ENCODE results near the gene OR10W1.

OR10W1 gene, protein sequence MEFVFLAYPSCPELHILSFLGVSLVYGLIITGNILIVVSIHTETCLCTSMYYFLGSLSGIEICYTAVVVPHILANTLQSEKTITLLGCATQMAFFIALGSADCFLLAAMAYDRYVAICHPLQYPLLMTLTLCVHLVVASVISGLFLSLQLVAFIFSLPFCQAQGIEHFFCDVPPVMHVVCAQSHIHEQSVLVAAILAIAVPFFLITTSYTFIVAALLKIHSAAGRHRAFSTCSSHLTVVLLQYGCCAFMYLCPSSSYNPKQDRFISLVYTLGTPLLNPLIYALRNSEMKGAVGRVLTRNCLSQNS

DNA sequence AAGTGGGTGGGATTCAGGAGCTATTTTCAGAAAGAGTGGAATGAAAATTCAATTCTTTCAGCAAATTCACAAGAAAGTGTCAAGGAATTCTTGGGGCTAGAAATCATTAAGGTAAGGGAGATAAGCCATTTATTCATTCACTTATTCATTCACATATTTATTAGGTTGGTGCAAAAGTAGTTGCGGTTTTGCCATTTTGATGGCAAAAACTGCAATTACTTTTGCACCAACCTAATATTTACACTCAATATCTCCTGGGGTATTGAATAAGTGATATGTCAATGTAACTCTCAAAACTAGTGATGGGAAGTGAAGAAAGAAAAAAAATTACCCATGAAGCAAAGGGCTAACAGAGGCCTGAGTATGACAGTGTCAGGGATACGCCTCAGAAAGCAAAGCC is at the start of gene OR10W1:
Gene OR10W1, minus strand, starts transcription at position 119 of the 400 bp plus-strand sequence. CDS start 402 bp downstream, outside the sequence.
- no peak for DNase-seq (ENCODE audit: low spot score)

DNA sequence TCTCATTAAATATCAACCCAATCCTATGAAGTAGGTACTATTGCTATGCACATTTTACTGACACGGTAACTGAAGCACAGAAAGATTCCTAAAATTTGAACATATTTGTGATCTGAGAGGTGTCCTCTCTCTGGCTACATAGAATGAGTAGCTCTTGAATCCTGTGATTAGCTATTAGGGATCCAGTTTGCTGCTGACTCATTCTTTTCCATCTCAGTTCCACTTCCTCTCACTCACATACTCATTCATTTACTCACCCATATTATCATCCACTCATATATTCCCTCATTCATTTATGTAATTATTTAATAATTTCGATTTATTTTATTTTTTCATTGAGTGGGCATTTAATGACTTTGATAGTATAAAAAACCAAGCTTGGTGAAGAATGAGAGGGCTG is 48.1 kb upstream of the OR10W1 start:
- DNase-seq (ENCODE audit: low spot score), result peak; percentile 18

DNA sequence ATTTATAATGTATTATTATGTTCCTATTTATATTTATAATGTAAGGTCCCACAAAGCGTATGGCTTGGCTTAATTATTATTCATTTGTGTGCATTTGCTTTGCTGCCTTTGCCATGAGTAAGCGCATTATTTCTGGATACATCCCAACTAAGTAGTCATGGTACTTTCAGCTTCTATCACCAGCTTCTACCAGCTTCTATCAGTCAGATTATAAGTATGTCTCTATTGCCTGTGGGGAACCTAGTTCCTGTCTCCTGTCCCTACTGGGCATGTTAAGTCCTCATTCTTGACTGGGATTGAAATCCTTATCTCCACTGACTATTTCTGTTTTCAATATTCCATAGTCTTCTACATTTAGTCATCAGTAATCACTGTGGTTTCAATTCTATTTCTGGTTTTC is 33.5 kb upstream of the OR10W1 start:
- peak; percentile 10 for DNase-seq (ENCODE audit: low spot score)

DNA sequence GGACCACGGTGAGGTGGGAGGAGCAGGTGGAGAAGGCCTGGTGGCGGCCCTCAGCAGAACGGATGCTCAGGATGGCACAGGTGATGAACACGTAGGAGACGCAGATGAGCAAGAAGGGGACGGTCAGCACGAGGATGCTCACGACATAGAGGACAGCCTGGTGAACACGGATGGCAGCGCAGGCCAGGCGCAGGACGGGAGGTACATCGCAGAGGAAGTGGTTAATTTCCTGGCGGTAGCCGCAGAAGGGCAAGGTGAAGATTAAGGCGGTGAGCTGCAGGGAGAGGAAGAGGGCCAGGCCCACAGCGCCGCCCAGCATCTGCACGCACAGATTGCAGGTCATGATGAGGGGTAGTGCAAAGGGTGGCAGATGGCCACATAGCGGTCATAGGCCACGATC is 24.0 kb upstream of the OR10W1 start:
- no peak for DNase-seq (ENCODE audit: low spot score)

GRCh38 chr11:58289266-58289665 is 21.2 kb upstream of the OR10W1 start:
- no peak for DNase-seq (ENCODE audit: low spot score)

GRCh38 chr11:58286249-58286648 is 18.2 kb upstream of the OR10W1 start:
- peak; percentile 18 for DNase-seq (ENCODE audit: low spot score)

DNA sequence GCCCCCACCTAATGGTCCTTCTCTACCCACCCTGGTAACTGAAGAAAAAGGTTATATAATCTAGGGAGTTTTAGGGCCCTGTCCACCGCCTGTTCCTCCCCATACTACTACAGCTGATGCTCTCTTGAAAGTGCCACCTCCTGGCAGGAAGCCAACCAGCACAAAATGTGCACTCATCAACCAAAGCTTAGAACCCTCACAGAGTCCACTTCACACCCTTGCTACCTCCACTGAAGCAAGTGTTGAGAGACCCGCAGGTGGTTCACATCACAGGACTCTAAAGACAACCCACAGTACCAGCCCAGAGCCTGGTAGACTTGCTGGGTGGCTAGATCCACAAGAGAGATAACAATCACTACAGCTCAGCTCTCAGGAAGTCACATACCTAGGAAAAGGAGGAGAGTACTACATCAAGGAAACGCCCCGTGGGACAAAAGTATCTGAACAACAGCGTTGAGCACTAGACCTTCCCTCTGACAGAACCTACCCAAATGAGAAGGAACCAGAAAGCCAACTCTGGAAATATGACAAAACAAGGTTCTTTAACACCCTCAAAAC is 17.5 kb upstream of the OR10W1 start:
- no peak for DNase-seq (ENCODE audit: low spot score)

- DNase-seq (ENCODE audit: low spot score), result no peak
Measured at GRCh38 chr11:58276151-58276550, 8.1 kb upstream of the OR10W1 start.

- DNase-seq (ENCODE audit: low spot score), result no peak
Measured at GRCh38 chr11:58275002-58275401, 6.9 kb upstream of the OR10W1 start.

- DNase-seq (ENCODE audit: low spot score), result no peak
Measured at GRCh38 chr11:58259983-58260382, 8.1 kb downstream of the OR10W1 start.

- no peak for DNase-seq (ENCODE audit: low spot score)
Measured at GRCh38 chr11:58254936-58255335, 13.1 kb downstream of the OR10W1 start.

DNA sequence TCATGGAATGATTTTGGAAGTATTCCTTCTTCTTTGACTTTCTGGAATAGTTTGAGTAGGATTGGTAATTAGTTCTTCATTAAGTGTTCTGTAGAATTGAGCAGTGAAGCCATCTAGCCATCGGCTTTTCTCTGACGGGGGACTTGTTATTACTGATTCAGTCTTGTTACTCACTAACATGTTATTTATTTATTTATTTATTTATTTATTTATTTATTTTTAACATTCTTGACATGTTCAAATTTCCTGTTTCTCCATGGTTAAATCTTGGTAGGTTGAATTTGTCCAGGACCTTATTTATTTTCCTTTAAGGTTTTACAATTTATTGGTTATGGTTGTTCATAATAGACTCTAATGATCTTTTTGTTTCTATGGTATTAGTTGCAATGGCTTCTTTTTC is 24.1 kb downstream of the OR10W1 start:
- DNase-seq (ENCODE audit: low spot score), result no peak

DNA sequence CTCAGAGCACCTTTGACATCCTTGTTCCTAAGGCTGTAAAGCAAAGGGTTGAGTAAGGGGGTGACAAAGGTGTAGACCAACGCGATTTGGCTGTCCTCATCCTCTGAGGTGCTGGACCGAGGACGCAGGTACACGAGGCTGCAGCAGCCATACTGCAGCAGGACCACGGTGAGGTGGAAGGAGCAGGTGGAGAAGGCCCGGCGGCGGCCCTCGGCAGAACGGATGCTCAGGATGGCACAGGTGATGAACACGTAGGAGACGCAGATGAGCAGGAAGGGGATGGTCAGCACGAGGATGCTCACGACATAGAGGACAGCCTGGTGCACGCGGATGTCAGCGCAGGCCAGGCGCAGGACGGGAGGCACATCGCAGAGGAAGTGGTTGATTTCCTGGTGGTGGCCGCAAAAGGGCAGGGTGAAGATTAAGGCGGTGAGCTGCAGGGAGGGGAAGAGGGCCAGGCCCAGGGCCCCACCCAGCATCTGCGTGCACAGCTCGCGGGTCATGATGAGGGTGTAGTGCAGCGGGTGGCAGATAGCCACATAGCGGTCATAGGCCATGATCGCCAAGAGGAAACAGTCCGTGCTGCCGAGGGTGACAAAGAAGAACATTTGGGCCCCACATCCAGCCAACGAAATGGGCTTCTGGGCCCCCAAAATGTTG is 40.0 kb downstream of the OR10W1 start:
- no peak for DNase-seq (ENCODE audit: low spot score)

DNA sequence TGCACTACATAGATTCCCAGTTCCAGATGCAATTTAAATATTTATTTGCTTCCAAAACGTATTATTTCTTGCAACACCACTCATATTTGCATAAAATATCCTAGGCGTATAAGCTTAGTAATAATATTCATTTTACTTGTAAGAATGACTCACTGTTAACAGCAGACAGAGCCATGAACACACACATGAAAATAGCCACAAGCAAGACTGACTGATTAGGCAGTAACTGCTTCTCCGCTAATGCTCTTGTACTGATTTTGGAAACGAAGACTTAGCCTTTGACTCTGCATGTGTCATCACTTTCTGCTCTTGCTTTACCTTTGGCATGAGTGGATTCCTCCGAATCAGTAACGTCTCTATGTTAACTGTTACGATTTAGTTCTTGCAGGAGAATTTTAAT is 45.3 kb downstream of the OR10W1 start:
- no peak for DNase-seq (ENCODE audit: low spot score)

Measured in AG08395 (cell line).